GM23338 (cell line): ENCODE data around the gene KRT17. TPM values are rescaled to one million over a fixed set of nuclear protein-coding genes. Genes with fewer than 3 reads are reported as not detected.

Experiments used
- ATAC-seq: fragments of 200-7000 bp; cut with Tn5 transposase; 3 replicates; pipeline ENCODE4 v1.9.1; 2020
- DNase-seq: peaks from one replicate; pipeline ENCODE4 v3.0.0-alpha.2; 2015; ENCODE audit warnings: low spot score
- H2AFZ ChIP-seq: fragments of 200-600 bp; sonication (generic); 2 replicates; pipeline ENCODE4 v1.8.0; 2016; ENCODE audit warnings: antibody characterized with exemption, mild to moderate bottlenecking, moderate library complexity
- H3F3A ChIP-seq: fragments of 200-600 bp; sonication (generic); replicated peaks from 2 replicates; pipeline ENCODE4 v1.8.0; 2017; ENCODE audit warnings: antibody characterized with exemption, mixed run types, low read depth
- H3K27ac ChIP-seq: fragments of 200-600 bp; sonication (generic); 2 replicates; pipeline ENCODE4 v1.6.1; 2016; ENCODE audit warnings: low read depth
- H3K27me3 ChIP-seq: fragments of 200-600 bp; sonication (generic); 2 replicates; pipeline ENCODE4 v1.8.0; 2016; ENCODE audit warnings: mild to moderate bottlenecking, mixed run types, moderate library complexity; ENCODE audit not compliant: insufficient read depth
- H3K36me3 ChIP-seq: fragments of 200-600 bp; sonication (generic); 2 replicates; pipeline ENCODE4 v1.8.0; 2016; ENCODE audit warnings: mild to moderate bottlenecking; ENCODE audit not compliant: insufficient read depth
- H3K4me1 ChIP-seq: fragments of 200-600 bp; sonication (generic); 2 replicates; pipeline ENCODE4 v1.8.0; 2016; ENCODE audit warnings: mild to moderate bottlenecking, moderate library complexity; ENCODE audit not compliant: insufficient read depth
- H3K4me2 ChIP-seq: fragments of 200-600 bp; sonication (generic); 2 replicates; pipeline ENCODE4 v1.7.1; 2017; ENCODE audit warnings: mixed run types
- H3K4me3 ChIP-seq: fragments of 200-600 bp; sonication (generic); 2 replicates; pipeline ENCODE4 v1.6.1; 2016; ENCODE audit warnings: mixed run types
- H3K79me2 ChIP-seq: fragments of 200-600 bp; sonication (generic); replicated peaks from 2 replicates; pipeline ENCODE4 v1.8.0; 2017; ENCODE audit warnings: mild to moderate bottlenecking; ENCODE audit not compliant: insufficient read depth
- H3K9me2 ChIP-seq: fragments of 200-600 bp; sonication (generic); 2 replicates; pipeline ENCODE4 v1.8.0; 2017; ENCODE audit not compliant: insufficient read depth
- H4K20me1 ChIP-seq: fragments of 200-600 bp; sonication (generic); replicated peaks from 2 replicates; pipeline ENCODE4 v1.8.0; 2017; ENCODE audit warnings: mild to moderate bottlenecking; ENCODE audit not compliant: insufficient read depth
- H3K27ac Mint-ChIP-seq: 2 replicates; pipeline ENCODE4 v1.8.0; 2020; ENCODE audit warnings: inconsistent platforms, mild to moderate bottlenecking, moderate library complexity, mixed read lengths
- H3K27me3 Mint-ChIP-seq: 3 replicates; pipeline ENCODE4 v1.8.0; 2022; ENCODE audit warnings: low read depth, mild to moderate bottlenecking, moderate library complexity, mixed read lengths, inconsistent platforms; ENCODE audit not compliant: insufficient read depth, poor library complexity
- H3K36me3 Mint-ChIP-seq: 3 replicates; pipeline ENCODE4 v1.8.0; 2021; ENCODE audit warnings: low read depth, mild to moderate bottlenecking, inconsistent platforms, moderate library complexity, mixed read lengths
- H3K4me1 Mint-ChIP-seq: 3 replicates; pipeline ENCODE4 v1.8.0; 2020; ENCODE audit warnings: mild to moderate bottlenecking, inconsistent platforms, mixed read lengths
- H3K4me3 Mint-ChIP-seq: 3 replicates; pipeline ENCODE4 v1.8.0; 2021; ENCODE audit warnings: moderate library complexity, mild to moderate bottlenecking, inconsistent platforms, mixed read lengths
- H3K9me3 Mint-ChIP-seq: 3 replicates; pipeline ENCODE4 v1.8.0; 2020; ENCODE audit warnings: moderate library complexity, mild to moderate bottlenecking, inconsistent platforms, mixed read lengths
- CREB1 ChIP-seq: fragments of 250-450 bp; sonication (Bioruptor Pico); IDR thresholded peaks from 2 replicates; pipeline ENCODE4 v1.5.0; 2020; ENCODE audit warnings: low read depth, mild to moderate bottlenecking, moderate library complexity
- CTCF ChIP-seq, 2 experiments: fragments of 200-600 bp in 1 of 2; sonication (generic) in 1 of 2; conservative IDR thresholded peaks; 2 replicates each; pipeline versions ENCODE4 v1.5.1 to v1.6.1; 2016 to 2017; ENCODE audit warnings: antibody characterized with exemption in 2 of 2, low read depth in 2 of 2, mild to moderate bottlenecking in 2 of 2, moderate library complexity in 1 of 2
- ETS1 ChIP-seq: IDR thresholded peaks from 2 replicates; pipeline ENCODE4 v1.6.1; 2016; ENCODE audit warnings: antibody characterized with exemption
- EZH2 ChIP-seq: fragments of 200-600 bp; sonication (generic); IDR thresholded peaks from one replicate; pipeline ENCODE4 v1.8.0; 2017; ENCODE audit warnings: antibody characterized with exemption, mild to moderate bottlenecking, low read depth; ENCODE audit not compliant: unreplicated experiment
- EZH2phosphoT487 ChIP-seq: fragments of 200-600 bp; sonication (generic); IDR thresholded peaks from one replicate; pipeline ENCODE4 v1.8.1; 2018; ENCODE audit warnings: antibody characterized with exemption; ENCODE audit not compliant: unreplicated experiment
- JUNB ChIP-seq: IDR thresholded peaks from one replicate; pipeline ENCODE4 v1.6.1; 2016; ENCODE audit warnings: antibody characterized with exemption; ENCODE audit not compliant: unreplicated experiment
- NANOG ChIP-seq: IDR thresholded peaks from 2 replicates; pipeline ENCODE4 v1.6.1; 2016; ENCODE audit warnings: antibody characterized with exemption, borderline replicate concordance
- POLR2AphosphoS5 ChIP-seq: IDR thresholded peaks from 2 replicates; pipeline ENCODE4 v1.6.1; 2016; ENCODE audit warnings: antibody characterized with exemption, low read depth
- REST ChIP-seq: IDR thresholded peaks from one replicate; pipeline ENCODE4 v1.6.1; 2018; ENCODE audit warnings: antibody characterized with exemption; ENCODE audit not compliant: unreplicated experiment
- STAT1 ChIP-seq: IDR thresholded peaks from one replicate; pipeline ENCODE4 v1.6.1; 2016; ENCODE audit warnings: antibody characterized with exemption; ENCODE audit not compliant: unreplicated experiment
- ZNF114 ChIP-seq: fragments of 250-450 bp; sonication (Bioruptor Pico); IDR thresholded peaks from 2 replicates; pipeline ENCODE4 v1.5.0; 2020; ENCODE audit warnings: mild to moderate bottlenecking, moderate library complexity
- ZNF331 ChIP-seq: fragments of 250-450 bp; sonication (Bioruptor Pico); IDR thresholded peaks from 2 replicates; pipeline ENCODE4 v1.5.0; 2020; ENCODE audit warnings: low read depth, mild to moderate bottlenecking, moderate library complexity
- ZNF462 ChIP-seq: fragments of 250-450 bp; sonication (Bioruptor Pico); IDR thresholded peaks from 2 replicates; pipeline ENCODE4 v1.5.0; 2020; ENCODE audit warnings: mild to moderate bottlenecking, moderate library complexity
- polyA plus RNA-seq: library from polyadenylated mRNA; unstranded; fragments of >200 nt; fragmentation: Nextera tagmentation; extraction: Ambion mirVana; gene quantifications from 2 replicates; pipeline ENCODE4 v1.2.1, GENCODE V29; 2016
- total RNA-seq: library from RNA; depleted of rRNA; stranded (reverse); fragments of >200 nt; shearing (Covaris generic); gene quantifications from 2 replicates; pipeline ENCODE4 v1.2.3, GENCODE V29; 2014

KRT17 gene
- total and polyA plus RNA-seq, 2 experiments from 2014 or later, result 0.63 to 1.8 TPM

GRCh38 chr17:41647038-41647813, 22.9 kb upstream of the KRT17 start:
- Histone ChIP-seq H3K27me3 (no peaks in the 10 kb centered on the region), H3K4me3 (no peak overlapping the region), H3K4me2 (no peak overlapping the region; the same call in 1 of the 2 replicates), H3K27ac (no peak overlapping the region), H3K79me2 (no peaks in the 10 kb centered on the region), H3K9me2 (no peaks in the 10 kb centered on the region), H3K4me1 (no peaks in the 10 kb centered on the region), H3F3A (no peaks in the 10 kb centered on the region), H2AFZ (peak overlapping the region; percentile 96), H4K20me1 (no peaks in the 10 kb centered on the region), H3K36me3 (no peaks in the 10 kb centered on the region)
- TF ChIP-seq POLR2AphosphoS5 (no peak), ZNF462 (no peak), ZNF331 (CRISPR knock-in tag) (no peak), REST (no peak), EZH2 (no peak), ZNF114 (CRISPR knock-in tag) (no peak), EZH2phosphoT487 (no peak), NANOG (no peak), JUNB (no peak), STAT1 (no peak), CTCF (conservative IDR thresholded peaks at IDR 0.05; ENCODE audit: low read depth in 2 of 2) (no peak), CREB1 (no peak), ETS1 (no peak)
- H3K27me3 Mint-ChIP-seq, result peaks cover 4% of the 10 kb centered on the region
- H3K4me1 Mint-ChIP-seq, result peaks cover 4% of the 10 kb centered on the region; the same call in 1 of the 3 replicates
- DNase-seq (no peak), ATAC-seq (no peak)
- H3K4me3 Mint-ChIP-seq, result no peak overlapping the region; the same call in 2 of the 3 replicates
- no peaks in the 10 kb centered on the region for H3K9me3 Mint-ChIP-seq
- H3K36me3 Mint-ChIP-seq, result no peaks in the 10 kb centered on the region
- no peak overlapping the region for H3K27ac Mint-ChIP-seq
